Lung (tissue), 13 donors: ENCODE data around the gene ZFR. TPM values are rescaled to one million over a fixed set of nuclear protein-coding genes. Genes with fewer than 3 reads are reported as not detected.

Experiments
- ATAC-seq: fragments of 200-7000 bp; cut with Tn5 transposase; one replicate; pipeline ENCODE4 v1.9.1; 2020; ENCODE audit warnings: moderate number of reproducible peaks; ENCODE audit not compliant: insufficient read depth, low FRiP score
- DNase-seq, 3 donors: peaks; one replicate each; pipeline ENCODE4 v3.0.0-alpha.2; 2013 to 2017
- H3K27ac ChIP-seq, 2 donors: one replicate each; pipeline ENCODE4 v1.5.1; 2013; ENCODE audit warnings: mild to moderate bottlenecking in 2 of 2, moderate library complexity in 2 of 2, control low read depth in 1 of 2, inconsistent platforms in 1 of 2, low read depth in 1 of 2, low read length in 1 of 2
- H3K27me3 ChIP-seq, 3 donors: one replicate each; pipeline ENCODE4 v1.5.1; 2013; ENCODE audit warnings: low read length in 2 of 3; ENCODE audit not compliant: control insufficient read depth in 3 of 3, insufficient read depth in 3 of 3
- H3K36me3 ChIP-seq, 4 donors: one replicate each; pipeline ENCODE4 v1.5.1; 2013; ENCODE audit warnings: low read length in 4 of 4, mild to moderate bottlenecking in 1 of 4, moderate library complexity in 1 of 4; ENCODE audit not compliant: control insufficient read depth in 4 of 4, insufficient read depth in 4 of 4
- H3K4me1 ChIP-seq, 5 donors: one replicate each; pipeline ENCODE4 v1.5.1; 2013; ENCODE audit warnings: low read length in 5 of 5, mild to moderate bottlenecking in 2 of 5, moderate library complexity in 1 of 5; ENCODE audit not compliant: control insufficient read depth in 5 of 5, insufficient read depth in 5 of 5
- H3K4me3 ChIP-seq: one replicate; pipeline ENCODE4 v1.5.1; 2013; ENCODE audit warnings: mild to moderate bottlenecking, control low read depth, moderate library complexity
- H3K9ac ChIP-seq, 2 donors: one replicate each; pipeline ENCODE4 v1.5.1; 2013; ENCODE audit warnings: low read length in 2 of 2, control low read depth in 1 of 2; ENCODE audit not compliant: insufficient read depth in 1 of 2
- H3K9me3 ChIP-seq, 4 donors: one replicate each; pipeline ENCODE4 v1.5.1; 2013; ENCODE audit warnings: low read length in 3 of 4, mild to moderate bottlenecking in 1 of 4, moderate library complexity in 1 of 4; ENCODE audit not compliant: control insufficient read depth in 4 of 4, insufficient read depth in 3 of 4
- CTCF ChIP-seq: IDR thresholded peaks from 2 replicates; pipeline ENCODE4 v1.5.1; 2012; ENCODE audit warnings: mild to moderate bottlenecking; ENCODE audit errors: control extremely low read depth, extremely low read depth
- WGBS, 2 donors: extraction: QIAGEN DNeasy Blood & Tissue Kit; methylation state at CpG; one replicate each; pipeline ENCODE4 v1.1.7; 2013; 5-methylcytosine and 5-hydroxymethylcytosine counted together
- polyA plus RNA-seq, 2 donors: library from polyadenylated mRNA; stranded (reverse); fragments of 200-250 nt; gene quantifications; one replicate each; pipeline ENCODE4 v1.2.1, GENCODE V29; 2013
- small RNA-seq: library from RNA; depleted of rRNA; stranded (forward); fragments of <200 nt; gene quantifications from one replicate; pipeline ENCODE3, GENCODE V24; 2014; ENCODE audit warnings: low replicate concordance
- total RNA-seq, 2 donors: library from RNA; depleted of rRNA in 1 of 2; stranded (reverse); fragments of >200 nt in 1 of 2; gene quantifications; one replicate each; pipeline ENCODE4 v1.2.1, GENCODE V29; 2014 to 2021
- donor health status: control.
- donor health status: control.
- donor health status: Bipolar disorder and iron deficiency.
- donor health status: healthy.
- donor health status: DM: yes; HTN: yes; CAD: no.

ZFR gene
- total and polyA plus RNA-seq, 4 donors = 23.0 to 91.8 (median 37.9) TPM

- Histone ChIP-seq H3K9ac (no peak overlapping the region), H3K9me3 (no peaks in the 10 kb centered on the region), H3K4me3 (no peak overlapping the region), H3K27me3 (no peaks in the 10 kb centered on the region), H3K36me3 (no peaks in the 10 kb centered on the region), H3K4me1 (peaks cover 7 to 22% (median 12%) of the 10 kb centered on the region in 5 donors), H3K27ac (no peak overlapping the region)
- WGBS, 2 donors = 30 to 32% methylated on average over 3 of the region's 3 CpGs
- DNase-seq (no peak), ATAC-seq (no peak)
- TF ChIP-seq CTCF = no peak
These were observed 135.6 kb downstream of the ZFR start for GRCh38 chr5:32308946-32309345.

DNA sequence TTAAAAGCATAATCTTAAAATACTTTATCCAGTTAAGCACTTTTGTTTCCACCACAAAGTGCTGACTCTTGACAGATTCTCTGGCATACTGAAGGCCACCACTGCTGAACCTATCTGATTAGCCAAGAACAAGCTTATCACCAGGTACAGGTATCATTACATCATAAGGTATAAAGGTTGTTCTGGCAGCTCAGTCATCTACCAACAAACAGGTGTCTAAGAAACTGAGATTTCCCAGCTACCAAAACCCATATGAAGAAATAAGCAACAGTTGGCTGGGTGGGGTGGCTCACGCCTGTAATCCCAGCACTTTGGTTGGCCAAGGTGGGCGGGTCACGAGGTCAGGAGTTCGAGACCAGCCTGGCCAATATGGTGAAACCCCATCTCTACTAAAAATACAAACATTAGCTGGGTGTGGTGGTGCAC lies 136.8 kb downstream of the ZFR start:
- H3K4me1 ChIP-seq = peaks cover 7 to 22% (median 12%) of the 10 kb centered on the region in 5 donors
- H3K9ac ChIP-seq = no peak overlapping the region
- WGBS, 2 donors = 94 to 96% methylated on average over 4 of the region's 4 CpGs
- no peaks in the 10 kb centered on the region for H3K36me3 ChIP-seq
- TF ChIP-seq CTCF = no peak
- ATAC-seq (no peak), DNase-seq (no peak)
- H3K9me3 ChIP-seq = no peaks in the 10 kb centered on the region
- H3K27ac ChIP-seq = no peak overlapping the region
- no peak overlapping the region for H3K4me3 ChIP-seq
- no peaks in the 10 kb centered on the region for H3K27me3 ChIP-seq

DNA sequence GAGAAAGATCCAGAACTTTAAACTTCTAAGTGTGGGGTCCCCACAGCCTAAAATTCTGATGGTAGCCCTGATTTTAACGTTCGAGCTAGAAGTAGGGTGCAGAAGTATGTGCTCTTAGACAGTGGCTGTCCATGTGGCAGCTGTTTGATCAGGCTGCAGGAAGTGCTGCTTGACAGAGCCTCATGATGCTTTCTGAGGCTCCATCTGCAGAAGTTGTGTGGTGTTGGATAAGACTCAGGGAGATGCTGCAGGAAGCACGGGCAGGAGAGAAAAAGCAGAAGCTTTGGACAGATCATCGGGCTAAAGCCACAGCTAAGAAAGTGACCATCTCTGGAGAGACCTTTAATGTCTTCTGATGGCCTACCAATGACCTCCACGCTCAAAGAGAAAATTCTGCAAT lies 139.9 kb downstream of the ZFR start:
- Histone ChIP-seq H3K36me3 (no peaks in the 10 kb centered on the region), H3K9ac (no peak overlapping the region), H3K4me3 (no peak overlapping the region), H3K27me3 (no peaks in the 10 kb centered on the region), H3K27ac (no peak overlapping the region), H3K9me3 (no peaks in the 10 kb centered on the region), H3K4me1 (peaks cover 0 to 13% (median 4%) of the 10 kb centered on the region in 5 donors)
- TF ChIP-seq CTCF = no peak
- ATAC-seq (no peak), DNase-seq (peak in 1 of 3 donors; percentile 23)
- 32 to 55% methylated on average over 5 of the region's 5 CpGs for whole genome bisulfite sequencing, 2 donors

Small RNA genes within 50 kb of the gene (small RNA-seq; reads per million reads assigned to genes)
- gene MIR579 (0.06 reads per million), gene RNU6-378P (not detected)

Other genes starting within 250 kb of the ZFR start
- gene MTMR12, start 131.8 kb downstream of the ZFR start, total RNA-seq = 10 to 100 TPM; 34.2 to 43.3 TPM
- 10 to 100 TPM in 1 of 2 donors, 1 to 10 TPM in 1; 7.8 to 13.5 TPM for gene MTMR12, start 131.8 kb downstream of the ZFR start, polyA plus RNA-seq
- gene SUB1, start 140.8 kb upstream of the ZFR start, total RNA-seq = 100 to 1,000 TPM; 126 to 234 TPM
- 100 to 1,000 TPM; 145 to 165 TPM for gene SUB1, start 140.8 kb upstream of the ZFR start, polyA plus RNA-seq